Mucosa of descending colon (tissue), 3 donors: ENCODE data around the gene PLB1. TPM values are rescaled to one million over a fixed set of nuclear protein-coding genes. Genes with fewer than 3 reads are reported as not detected.

Experiments
- ATAC-seq: fragments of 200-7000 bp; cut with Tn5 transposase; one replicate; pipeline ENCODE4 v1.9.1; 2020; ENCODE audit warnings: mild to moderate bottlenecking, moderate library complexity
- DNase-seq, 3 donors: peaks; one replicate each; pipeline ENCODE4 v3.0.0-alpha.2; 2020
- H3K36me3 ChIP-seq: fragments of 200-600 bp; one replicate; pipeline ENCODE4 v1.8.0; 2021; ENCODE audit warnings: low read depth, mild to moderate bottlenecking
- H3K4me1 ChIP-seq: fragments of 200-600 bp; one replicate; pipeline ENCODE4 v1.8.0; 2021; ENCODE audit warnings: low read depth, mild to moderate bottlenecking
- H3K4me3 ChIP-seq: fragments of 200-600 bp; one replicate; pipeline ENCODE4 v1.8.0; 2021; ENCODE audit warnings: mild to moderate bottlenecking
- H3K9me3 ChIP-seq: fragments of 200-600 bp; one replicate; pipeline ENCODE4 v1.8.0; 2021; ENCODE audit warnings: mild to moderate bottlenecking
- CTCF ChIP-seq: fragments of 200-600 bp; IDR thresholded peaks from one replicate; pipeline ENCODE4 v1.8.0; 2022; ENCODE audit warnings: antibody characterized with exemption, mild to moderate bottlenecking
- intact Hi-C, 2 donors: fragments of 100-400 bp; cut with DNase I in 1 of 2; cut with micrococcal nuclease in 1 of 2; formaldehyde crosslinking; loops; one replicate each; pipeline versions ENCODE4 v1.11.0 to v1.11.1; 2022; cut with DNase I, micrococcal nuclease
- total RNA-seq, 3 donors: library from RNA; stranded (reverse); fragmentation: NEBNext Ultra II Directional in 2 of 3; extraction: Animal tissue kit (Norgen Biotek cat#: 25700) in 2 of 3; gene quantifications; one replicate each; pipeline versions ENCODE4 v1.2.1 to v1.2.4, GENCODE V29; 2021 to 2023
- donor health status: DM: no; HTN: no; CAD: no; lungs with moderate emphysema.
- donor health status: DM: no; HTN: no; CAD: no.
- donor health status: DM: no; HTN: yes; CAD: no.

Gene PLB1
- total RNA-seq, 3 donors from 2014 or later, result 2.4 to 4.9 (median 3.6) TPM

- Histone ChIP-seq H3K9me3 (no peaks in the 10 kb centered on the region), H3K4me3 (no peak overlapping the region), H3K36me3 (no peaks in the 10 kb centered on the region), H3K4me1 (peaks cover 30% of the 10 kb centered on the region)
- intact Hi-C loops, result no loop called here
- ATAC-seq (no peak), DNase-seq (no peak)
- TF ChIP-seq CTCF, result no peak
Observed at GRCh38 chr2:28618221-28619141, 122.6 kb downstream of the PLB1 start.

GRCh38 chr2:28619213-28620196 lies 123.6 kb downstream of the PLB1 start:
- Histone ChIP-seq H3K4me3 (no peak overlapping the region), H3K36me3 (no peaks in the 10 kb centered on the region), H3K9me3 (no peaks in the 10 kb centered on the region), H3K4me1 (peaks cover 39% of the 10 kb centered on the region)
- no peak for DNase-seq
- no peak for TF ChIP-seq CTCF
- intact Hi-C loops, result no loop called here
- no peak for ATAC-seq

- DNase-seq (no peak), ATAC-seq (no peak)
- H3K9me3 ChIP-seq, result no peaks in the 10 kb centered on the region
- H3K4me1 ChIP-seq, result peaks cover 47% of the 10 kb centered on the region
- no peak for TF ChIP-seq CTCF
- intact Hi-C loops, result no loop called here
- no peaks in the 10 kb centered on the region for H3K36me3 ChIP-seq
- H3K4me3 ChIP-seq, result no peak overlapping the region
Observed at GRCh38 chr2:28620291-28620793, 124.5 kb downstream of the PLB1 start.

- ATAC-seq (no peak), DNase-seq (no peak)
- no peak for TF ChIP-seq CTCF
- Histone ChIP-seq H3K4me3 (no peak overlapping the region), H3K4me1 (peaks cover 51% of the 10 kb centered on the region), H3K36me3 (no peaks in the 10 kb centered on the region), H3K9me3 (no peaks in the 10 kb centered on the region)
- intact Hi-C loops, result no loop called here
Observed at GRCh38 chr2:28620801-28621171, 124.9 kb downstream of the PLB1 start.
